NCI-H526 treated with DMSO at 0.1 percent for 48 hours (cell line): Measurements from ENCODE around the gene SIGLEC15.
"Not testable (repeated sequence)": the region's sequence is repeated elsewhere in the genome, so short reads cannot be mapped to it uniquely, and the experiment has no call there.

ENCODE experiments used
- DNase-seq: peaks from one replicate; lab custom pipeline; 2025; lab: John Stamatoyannopoulos, UW

Gene SIGLEC15

DNA sequence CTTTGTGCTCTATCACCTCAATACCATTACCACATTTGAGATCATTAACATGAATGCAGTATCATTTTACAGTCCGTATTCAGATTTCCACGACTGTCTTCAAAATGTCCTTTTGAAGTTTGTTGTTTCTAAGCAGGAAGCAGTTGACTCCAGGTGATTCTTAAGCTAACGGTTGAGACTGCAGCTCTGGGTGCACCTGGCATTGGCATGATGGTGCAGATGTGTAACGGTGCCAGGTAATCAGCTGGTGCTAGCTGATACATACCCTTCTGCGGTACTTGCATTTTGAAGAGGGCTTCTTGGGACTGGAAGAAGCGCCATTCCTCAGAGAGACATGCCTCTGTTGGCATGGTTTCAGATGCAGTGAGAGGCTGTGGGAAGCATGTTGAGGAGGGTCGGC lies 19.5 kb downstream of the SIGLEC15 start:
- no peak for DNase-seq

- no peak for DNase-seq
These were observed 19.9 kb downstream of the SIGLEC15 start for GRCh38 chr18:45845410-45845809.

GRCh38 chr18:45847119-45847518 lies 21.6 kb downstream of the SIGLEC15 start:
- no peak for DNase-seq

- not testable (repeated sequence) for DNase-seq
These were observed 23.2 kb downstream of the SIGLEC15 start for GRCh38 chr18:45848643-45849042.

DNA sequence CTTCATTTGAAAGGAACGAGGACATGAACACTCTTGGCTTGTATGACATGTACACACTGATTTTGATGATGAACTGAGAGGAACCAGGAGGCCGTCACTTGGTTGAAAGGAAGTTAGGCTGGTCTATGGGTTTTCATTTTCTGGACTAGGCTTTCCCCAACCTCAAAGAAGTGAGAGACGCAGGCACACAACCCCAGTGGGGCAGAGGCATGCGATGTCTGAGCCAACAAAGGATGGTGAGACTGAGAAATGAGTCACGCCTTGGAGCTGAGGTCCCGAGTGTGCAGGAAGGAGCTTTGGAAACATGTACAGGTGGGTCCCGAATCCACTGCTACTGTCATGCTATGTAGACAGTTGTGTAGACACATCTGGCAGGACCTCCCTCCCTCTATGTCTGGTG lies 24.1 kb downstream of the SIGLEC15 start:
- DNase-seq, result no peak

- DNase-seq, result no peak
These were observed 24.5 kb downstream of the SIGLEC15 start for GRCh38 chr18:45850021-45850420.

DNA sequence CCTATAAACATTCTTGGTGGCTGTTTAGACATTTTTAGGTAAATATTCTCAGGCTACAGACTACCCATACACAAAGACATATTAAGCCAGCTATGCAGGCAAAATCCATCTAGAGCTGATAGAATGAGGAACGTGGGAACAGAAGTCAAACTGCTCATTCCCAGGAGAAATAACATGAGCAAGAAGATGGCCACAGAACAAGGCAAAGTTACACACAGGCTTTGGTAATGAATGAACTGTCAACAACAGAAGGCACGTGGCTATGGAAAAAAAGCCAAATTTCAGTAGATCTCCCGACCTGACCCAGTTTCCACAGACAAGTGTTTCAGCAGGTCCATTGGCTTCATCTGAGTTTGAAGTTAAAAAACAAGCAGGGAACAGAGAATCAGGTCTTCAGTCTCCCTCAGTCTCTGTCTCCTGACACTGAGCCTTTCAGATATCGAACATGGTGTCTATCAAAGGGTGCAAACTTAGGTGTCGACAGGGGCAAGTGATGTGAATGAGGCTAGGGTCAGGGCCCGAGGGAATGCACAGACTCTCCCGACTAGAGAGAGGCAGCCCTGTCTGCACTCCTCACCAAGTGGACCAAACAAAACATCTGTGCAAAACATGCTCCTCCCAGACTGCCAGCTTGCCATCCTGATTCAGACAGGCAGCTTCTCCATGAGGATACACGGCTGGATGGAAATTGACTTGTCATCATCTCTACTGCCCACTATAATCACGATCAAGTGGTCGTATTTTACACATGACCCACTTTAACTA lies 25.9 kb downstream of the SIGLEC15 start:
- DNase-seq, result no peak

GRCh38 chr18:45852631-45853030 lies 27.2 kb downstream of the SIGLEC15 start:
- no peak for DNase-seq

DNA sequence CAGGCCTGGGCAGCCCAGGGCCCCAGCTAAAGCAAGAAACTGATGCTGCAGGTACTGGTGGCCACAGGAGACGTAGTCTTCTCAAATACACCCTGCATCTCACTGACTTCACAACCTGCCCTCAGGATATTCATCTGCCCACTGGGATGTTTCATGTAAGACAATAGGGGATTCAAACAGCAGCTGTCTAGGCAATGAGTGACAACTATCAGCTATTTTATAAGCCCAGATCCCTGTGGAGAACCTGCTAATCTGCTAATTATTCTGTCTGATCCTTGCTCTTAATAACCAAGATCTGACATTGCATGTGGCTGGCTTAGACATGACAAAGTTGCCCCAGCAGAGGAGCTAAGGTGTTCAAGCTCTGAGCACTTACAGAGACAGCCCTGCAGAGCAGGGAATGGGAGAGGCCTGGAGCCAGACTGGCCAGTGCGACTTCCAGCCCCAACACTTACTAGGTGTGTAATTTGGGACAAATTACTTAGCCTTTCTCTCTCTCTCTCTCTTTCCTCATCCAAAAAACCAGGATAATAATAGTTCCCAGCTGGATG lies 28.6 kb downstream of the SIGLEC15 start:
- no peak for DNase-seq

- DNase-seq, result no peak
These were observed 31.1 kb downstream of the SIGLEC15 start for GRCh38 chr18:45856531-45856930.

DNA sequence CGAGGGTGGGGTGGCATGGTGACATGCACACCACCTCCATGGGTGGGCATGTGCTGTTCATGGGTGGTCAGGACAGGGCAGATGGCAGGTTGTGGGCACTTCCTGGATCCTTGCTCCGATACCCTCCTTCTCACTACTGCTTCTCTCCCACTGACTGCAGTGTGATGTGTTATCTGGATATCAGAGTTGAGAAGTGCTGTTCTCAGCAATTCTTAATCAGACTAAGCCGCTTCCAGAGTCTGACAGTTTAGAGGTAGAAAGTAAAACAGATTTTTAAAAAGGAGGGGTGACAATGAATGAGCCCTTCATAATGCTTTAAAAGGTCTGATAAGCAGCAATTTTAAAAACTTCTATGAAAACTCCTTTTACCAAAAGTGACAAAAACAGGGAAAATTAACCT lies 33.9 kb downstream of the SIGLEC15 start:
- DNase-seq, result no peak

- no peak for DNase-seq
These were observed 35.0 kb downstream of the SIGLEC15 start for GRCh38 chr18:45860492-45860891.

GRCh38 chr18:45860971-45861370 lies 35.5 kb downstream of the SIGLEC15 start:
- no peak for DNase-seq

DNA sequence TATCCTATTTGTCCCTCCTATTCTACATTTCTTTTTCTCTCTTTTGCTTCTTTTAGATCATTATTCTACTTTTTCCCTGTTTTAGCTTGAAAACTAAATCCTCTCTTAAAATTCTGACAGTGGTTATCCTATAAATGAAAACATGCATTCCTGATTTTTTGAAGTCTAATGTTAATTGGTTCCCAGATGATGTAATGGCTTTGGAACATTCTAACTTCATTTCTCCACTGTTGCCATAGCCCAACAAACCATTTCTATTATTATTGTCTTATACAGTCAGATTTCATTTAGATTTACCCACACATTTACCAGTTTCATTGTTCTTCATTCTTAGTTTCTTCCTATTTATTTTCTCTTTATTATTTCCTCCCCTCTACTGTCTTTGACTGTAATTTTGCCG lies 36.5 kb downstream of the SIGLEC15 start:
- no peak for DNase-seq

- DNase-seq, result no peak
These were observed 38.0 kb downstream of the SIGLEC15 start for GRCh38 chr18:45863469-45863868.

DNA sequence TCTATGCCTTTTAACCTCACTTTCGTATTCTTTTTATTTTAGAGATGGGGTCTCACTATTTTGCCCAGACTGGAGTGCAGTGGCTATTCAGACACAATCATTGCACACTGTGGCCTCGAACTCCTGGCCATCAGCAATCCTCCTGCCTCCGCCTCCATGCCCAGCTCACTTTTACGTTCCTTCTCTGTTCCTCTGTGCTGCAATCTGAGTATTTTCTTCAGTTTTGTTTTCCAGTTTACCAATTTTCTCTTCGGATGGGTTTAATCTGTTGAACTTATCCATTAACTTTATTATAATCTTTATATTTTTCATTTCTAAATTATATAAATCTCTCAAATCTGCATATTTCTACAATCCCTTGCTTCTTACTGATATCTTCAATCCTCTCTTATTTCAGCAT lies 38.6 kb downstream of the SIGLEC15 start:
- no peak for DNase-seq

GRCh38 chr18:45865466-45865865 lies 40.0 kb downstream of the SIGLEC15 start:
- DNase-seq, result no peak

DNA sequence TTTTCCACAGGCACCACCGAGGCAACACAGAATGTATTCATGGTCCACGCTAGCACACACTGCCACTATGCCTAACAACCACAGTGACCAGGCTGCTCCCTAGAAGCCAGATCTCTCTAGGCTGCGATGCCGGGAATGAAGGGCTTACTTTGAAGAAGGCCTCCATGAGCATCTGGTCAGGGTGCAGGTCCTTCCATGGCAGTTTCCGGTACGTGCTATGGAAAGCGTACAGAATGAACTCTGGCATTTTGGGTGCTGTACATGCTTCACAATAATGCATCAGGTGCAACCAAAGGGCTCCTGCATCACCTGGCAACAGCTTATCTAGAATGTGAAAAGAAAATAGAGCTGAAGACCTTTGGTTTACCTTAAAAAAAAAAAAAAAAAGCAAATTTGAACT lies 44.9 kb downstream of the SIGLEC15 start:
- DNase-seq, result no peak

DNA sequence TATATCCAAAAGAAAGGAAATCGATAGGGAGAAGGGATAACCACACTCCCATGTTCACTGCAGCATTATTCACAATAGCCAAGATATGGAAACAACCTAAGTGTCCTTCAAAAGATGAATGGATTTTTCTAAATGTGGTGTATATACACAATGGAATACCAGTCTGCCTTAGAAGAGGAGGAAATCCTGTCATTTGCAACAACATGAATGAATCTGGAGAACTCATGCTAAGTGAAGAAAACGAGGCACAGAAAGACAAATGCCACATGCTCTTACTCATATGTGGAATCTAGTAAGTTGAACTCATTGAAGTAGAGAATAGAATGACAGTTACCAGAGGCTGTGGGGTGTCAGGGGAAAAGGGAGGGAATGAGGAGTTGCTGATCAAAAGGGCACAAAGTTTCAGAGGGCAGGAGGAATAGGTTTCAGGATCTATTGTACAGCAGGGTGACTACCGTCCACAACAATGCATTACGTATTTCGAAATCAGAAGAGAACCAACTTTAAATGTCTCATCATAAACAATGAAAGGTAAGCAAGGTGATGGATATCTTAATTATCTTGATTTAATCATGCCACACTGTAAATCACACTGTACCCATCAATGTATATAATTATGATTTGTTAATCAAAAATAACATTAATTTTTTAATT lies 46.1 kb downstream of the SIGLEC15 start:
- DNase-seq, result no peak

- no peak for DNase-seq
These were observed 49.2 kb downstream of the SIGLEC15 start for GRCh38 chr18:45874491-45875184.

GRCh38 chr18:45876161-45876560 lies 50.7 kb downstream of the SIGLEC15 start:
- no peak for DNase-seq

- no peak for DNase-seq
These were observed 51.9 kb downstream of the SIGLEC15 start for GRCh38 chr18:45877403-45877802.
